Measurements from ENCODE around the gene SEMA5A. TPM values are rescaled to one million over a fixed set of nuclear protein-coding genes. Genes with fewer than 3 reads are reported as not detected.

Gene SEMA5A
- total RNA-seq, 1 donor from 2014 or later = 31.9 TPM

- no peak for TF ChIP-seq CTCF (conservative IDR thresholded peaks at IDR 0.05)
- peaks cover 24% of the 10 kb centered on the region for H3K4me1 Mint-ChIP-seq
- H3K9me3 Mint-ChIP-seq = peaks cover 3% of the 10 kb centered on the region
- H3K4me3 Mint-ChIP-seq = no peak overlapping the region
- no peak for DNase-seq (ENCODE audit: low read depth, low spot score)
- no peaks in the 10 kb centered on the region for H3K27me3 Mint-ChIP-seq (ENCODE audit: low read depth)
- H3K36me3 Mint-ChIP-seq (ENCODE audit: low read depth) = peaks cover 54% of the 10 kb centered on the region
- H3K27ac Mint-ChIP-seq (ENCODE audit: unreplicated experiment) = peak overlapping the region; percentile 68
Measured at GRCh38 chr5:9222054-9222976, 323.6 kb downstream of the SEMA5A start.

- no peak for DNase-seq (ENCODE audit: low read depth, low spot score)
- Mint-ChIP-seq H3K36me3 (ENCODE audit: low read depth) (peaks cover 59% of the 10 kb centered on the region), H3K27ac (ENCODE audit: unreplicated experiment) (no peak overlapping the region), H3K4me3 (no peak overlapping the region), H3K4me1 (peaks cover 20% of the 10 kb centered on the region), H3K27me3 (ENCODE audit: low read depth) (no peaks in the 10 kb centered on the region), H3K9me3 (peaks cover 12% of the 10 kb centered on the region)
- TF ChIP-seq CTCF (conservative IDR thresholded peaks at IDR 0.05) = no peak
Measured at GRCh38 chr5:9218358-9218757, 327.5 kb downstream of the SEMA5A start.

- DNase-seq (ENCODE audit: low read depth, low spot score) = no peak
- Mint-ChIP-seq H3K27ac (ENCODE audit: unreplicated experiment) (no peak overlapping the region), H3K36me3 (ENCODE audit: low read depth) (peaks cover 30% of the 10 kb centered on the region), H3K27me3 (ENCODE audit: low read depth) (no peaks in the 10 kb centered on the region), H3K9me3 (peaks cover 9% of the 10 kb centered on the region), H3K4me3 (no peak overlapping the region), H3K4me1 (peaks cover 9% of the 10 kb centered on the region)
- no peak for TF ChIP-seq CTCF (conservative IDR thresholded peaks at IDR 0.05)
Measured at GRCh38 chr5:9212605-9213004, 333.3 kb downstream of the SEMA5A start.

- H3K9me3 Mint-ChIP-seq = no peaks in the 10 kb centered on the region
Measured at GRCh38 chr5:9209846-9210492, 335.9 kb downstream of the SEMA5A start.

More at GRCh38 chr5:9209846-9210492, 335.9 kb downstream of the SEMA5A start:
- Mint-ChIP-seq H3K27ac (ENCODE audit: unreplicated experiment) (no peak overlapping the region), H3K4me1 (peaks cover 14% of the 10 kb centered on the region), H3K36me3 (ENCODE audit: low read depth) (peaks cover 17% of the 10 kb centered on the region), H3K4me3 (no peak overlapping the region), H3K27me3 (ENCODE audit: low read depth) (no peaks in the 10 kb centered on the region)
- no peak for TF ChIP-seq CTCF (conservative IDR thresholded peaks at IDR 0.05)
- no peak for DNase-seq (ENCODE audit: low read depth, low spot score)

Data from neural crest cell (in vitro differentiated cells).